A549 (cell line): ENCODE measurements around the gene PIAS4.

Experiments
- MAX ChIP-seq: IDR thresholded peaks from 2 replicates; pipeline ENCODE4 v1.6.1; 2012
- REST ChIP-seq: fragments of 200-600 bp; sonication (generic); IDR thresholded peaks from 2 replicates; pipeline ENCODE4 v1.6.1; 2016; ENCODE audit warnings: antibody characterized with exemption, mild to moderate bottlenecking, moderate library complexity

GRCh38 chr19:4018140-4018613 lies 10.6 kb downstream of the PIAS4 start:
- TF ChIP-seq REST: no peak
- no peak for TF ChIP-seq MAX
